Fibroblast of skin of left biceps (primary cell): ENCODE measurements around the gene DCTN5.
"Not testable (repeated sequence)": the region's sequence is repeated elsewhere in the genome, so short reads cannot be mapped to it uniquely, and the experiment has no call there.

Source experiments
- DNase-seq, 2 experiments: peaks; one replicate each; pipeline ENCODE4 v3.0.0-alpha.2; 2013; ENCODE audit warnings: low read depth in 2 of 2

The DCTN5 gene

GRCh38 chr16:23694265-23694643, 53.0 kb downstream of the DCTN5 start:
- no peak for DNase-seq

DNA sequence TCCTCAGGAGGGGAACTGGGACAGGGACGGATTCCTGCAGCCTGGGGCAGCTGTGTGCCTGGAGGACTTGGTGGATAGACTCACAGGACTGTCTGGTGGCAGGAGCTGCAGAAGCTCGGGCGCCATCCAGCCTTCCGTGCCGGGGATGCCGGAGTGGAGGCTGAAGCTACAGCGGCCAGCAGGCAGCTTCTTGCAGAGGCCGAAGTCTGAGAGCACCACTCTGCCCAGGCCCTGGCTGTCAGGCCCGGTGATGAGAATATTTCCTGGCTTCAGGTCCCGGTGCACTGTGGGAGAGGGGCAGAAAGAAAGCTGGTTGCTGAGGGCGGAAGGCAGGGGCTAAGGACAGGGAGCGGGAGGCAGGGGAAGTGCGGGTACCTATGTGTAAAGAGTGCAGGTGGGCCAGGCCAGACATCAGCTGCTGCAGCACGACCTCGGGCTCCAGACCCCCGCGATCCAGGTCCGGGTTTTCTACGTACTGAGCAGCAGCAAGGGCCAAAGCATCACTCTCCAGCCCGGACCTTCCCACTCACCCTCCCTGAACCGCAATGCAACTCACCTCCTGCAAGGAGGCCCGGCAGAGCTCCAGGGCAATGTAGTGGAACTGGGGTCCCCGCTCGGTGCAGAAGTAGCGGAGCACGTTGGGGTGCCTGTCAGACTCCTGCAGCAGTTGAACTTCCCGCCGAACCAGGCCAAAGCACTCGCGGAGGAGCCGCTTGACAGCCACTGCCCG, 53.5 kb downstream of the DCTN5 start:
- no peak for DNase-seq

- no peak for DNase-seq
These were observed 54.5 kb downstream of the DCTN5 start for GRCh38 chr16:23695756-23696155.

GRCh38 chr16:23699100-23699499, 57.8 kb downstream of the DCTN5 start:
- no peak for DNase-seq

DNA sequence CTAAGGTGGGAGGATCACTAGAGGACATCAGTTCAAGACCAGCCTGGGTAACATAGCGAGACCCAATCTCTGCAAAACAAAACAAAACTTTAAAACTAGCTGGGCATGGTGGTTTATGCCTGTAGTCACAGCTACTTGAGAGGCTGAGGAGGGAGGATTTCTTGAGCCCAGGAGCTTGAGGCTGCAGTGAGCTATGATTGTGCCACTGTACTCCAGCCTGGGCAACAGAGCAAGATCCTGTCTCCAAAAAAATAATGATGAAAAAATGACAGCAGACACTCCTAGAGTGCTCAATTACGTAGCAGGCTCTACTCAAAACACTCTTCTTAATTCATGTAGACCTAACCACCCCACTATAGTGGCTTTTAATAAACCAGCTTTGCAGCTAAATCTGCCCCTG, 58.8 kb downstream of the DCTN5 start:
- no peak for DNase-seq

GRCh38 chr16:23700509-23700908, 59.2 kb downstream of the DCTN5 start:
- no peak for DNase-seq

- DNase-seq = no peak
These were observed 59.8 kb downstream of the DCTN5 start for GRCh38 chr16:23701045-23701444.

DNA sequence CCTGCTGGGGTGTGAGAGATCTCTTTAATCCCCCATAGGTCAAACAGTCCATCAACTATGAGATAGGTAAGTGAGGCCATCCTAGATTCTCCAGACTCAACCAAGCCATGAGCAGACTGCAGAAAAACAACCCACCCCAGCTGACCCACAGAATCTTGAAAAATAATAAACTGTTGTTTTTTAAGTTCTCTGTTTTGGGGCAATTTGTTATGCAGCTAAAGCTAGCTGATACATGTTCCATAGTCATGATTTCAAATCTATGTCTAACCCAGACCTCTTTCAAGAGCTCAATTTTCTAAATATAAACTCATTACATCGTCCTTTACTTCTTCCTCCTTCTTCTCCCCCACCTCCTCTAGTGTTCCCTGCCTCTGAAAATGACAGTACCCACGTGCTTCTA, 61.7 kb downstream of the DCTN5 start:
- no peak for DNase-seq

DNA sequence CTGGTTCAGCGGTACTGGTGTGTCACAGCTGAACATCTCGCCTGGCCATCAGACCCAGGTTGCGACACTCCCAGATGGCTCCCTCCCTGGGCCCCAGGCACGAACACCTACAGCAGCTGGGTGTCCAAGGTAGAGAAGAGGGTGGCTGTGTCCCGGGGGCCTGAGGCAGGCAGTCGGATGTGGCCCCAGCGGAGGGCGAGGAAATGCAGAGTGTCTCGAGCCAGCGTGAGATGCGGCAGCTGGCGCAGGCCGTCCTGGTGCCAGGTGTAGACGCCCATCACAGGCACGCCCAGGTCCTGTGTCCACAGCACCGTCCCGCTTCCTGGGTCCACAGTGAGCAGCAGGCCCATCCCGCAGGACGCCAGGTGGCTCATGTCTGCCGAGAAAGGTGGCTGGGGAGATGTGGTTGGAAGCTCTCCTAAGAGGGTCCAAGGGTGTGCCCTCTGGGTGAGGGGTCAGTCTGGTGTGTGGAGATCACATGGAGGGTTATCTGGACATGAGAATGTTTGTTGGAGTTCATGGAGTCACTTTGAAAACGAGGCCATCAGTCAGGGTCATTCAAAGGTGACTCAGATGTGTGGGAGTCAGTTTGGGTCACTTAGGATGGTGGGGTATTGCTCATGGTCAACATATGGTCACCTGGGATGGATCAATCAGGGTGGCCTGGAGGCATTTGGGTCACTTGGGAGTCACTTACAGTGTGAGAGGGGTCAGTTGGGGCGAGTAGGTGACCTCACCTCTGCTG, 63.7 kb downstream of the DCTN5 start:
- DNase-seq = no peak

DNA sequence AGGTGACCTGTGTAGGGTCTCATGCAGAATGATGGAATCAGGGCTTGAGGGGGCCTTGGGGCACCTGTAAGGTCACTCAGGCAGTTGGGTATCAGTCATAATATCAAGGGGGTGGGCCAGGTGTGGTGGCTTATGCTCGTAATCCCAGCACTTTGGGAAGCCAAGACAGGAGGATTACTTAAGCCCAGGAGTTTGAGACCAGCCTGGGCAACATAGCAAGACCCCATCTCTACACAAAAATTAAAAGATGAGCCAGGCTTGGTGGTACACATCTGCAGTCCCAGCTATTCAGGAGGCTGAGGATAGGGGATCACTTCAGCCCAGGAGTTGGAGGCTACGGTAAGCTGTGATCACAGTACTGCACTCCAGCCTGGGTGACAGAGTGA, 64.2 kb downstream of the DCTN5 start:
- no peak for DNase-seq

- no peak for DNase-seq
These were observed 65.2 kb downstream of the DCTN5 start for GRCh38 chr16:23706439-23706838.

GRCh38 chr16:23709536-23709935, 68.3 kb downstream of the DCTN5 start:
- DNase-seq = no peak

DNA sequence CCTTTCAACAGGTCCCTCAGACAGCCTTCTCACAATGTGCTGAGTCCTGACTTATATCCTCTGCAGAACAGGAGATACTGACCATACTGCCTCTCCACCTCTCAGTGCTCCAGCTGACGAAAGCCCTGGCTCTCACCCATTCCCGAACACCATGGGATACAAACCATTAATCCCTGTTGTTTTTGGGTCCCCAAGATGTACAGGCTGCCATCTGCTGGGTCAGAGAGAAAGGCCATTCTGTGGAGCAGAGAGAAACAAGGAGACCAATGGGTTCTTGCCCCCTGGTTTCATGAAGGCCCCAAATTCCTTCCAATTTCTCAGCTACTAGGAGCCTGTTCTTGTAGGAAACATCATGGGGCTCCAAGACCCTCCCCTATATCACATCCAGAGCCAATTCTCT, 68.7 kb downstream of the DCTN5 start:
- DNase-seq = no peak

- DNase-seq = no peak
These were observed 69.2 kb downstream of the DCTN5 start for GRCh38 chr16:23710504-23710903.

GRCh38 chr16:23711785-23712184, 70.5 kb downstream of the DCTN5 start:
- no peak for DNase-seq

DNA sequence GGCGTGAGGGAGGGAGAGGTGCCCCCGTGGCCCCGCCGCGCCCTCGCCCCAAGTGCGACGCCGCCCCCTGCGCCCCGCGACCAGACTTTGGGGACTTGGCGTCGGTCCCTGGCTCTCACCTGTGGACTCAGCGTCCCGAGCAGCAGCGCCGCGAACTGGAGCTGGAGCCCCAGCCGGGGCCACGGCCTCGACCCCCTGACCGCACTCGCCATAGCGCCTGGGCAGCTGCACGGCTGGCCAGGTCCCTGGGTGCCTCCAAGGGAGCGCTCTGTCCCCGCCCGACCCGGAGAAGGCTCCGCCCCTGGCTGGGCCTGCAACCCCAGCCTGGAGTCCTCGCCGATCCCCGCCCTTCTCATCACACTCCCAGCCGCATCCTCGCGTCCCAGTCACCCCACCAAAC, 71.7 kb downstream of the DCTN5 start, which contains the start of gene ERN2:
Gene ERN2 (minus strand): TSS at position 247 of the 400 bp plus-strand sequence. CDS start 35 bp downstream, at position 212.
- no peak for DNase-seq

DNA sequence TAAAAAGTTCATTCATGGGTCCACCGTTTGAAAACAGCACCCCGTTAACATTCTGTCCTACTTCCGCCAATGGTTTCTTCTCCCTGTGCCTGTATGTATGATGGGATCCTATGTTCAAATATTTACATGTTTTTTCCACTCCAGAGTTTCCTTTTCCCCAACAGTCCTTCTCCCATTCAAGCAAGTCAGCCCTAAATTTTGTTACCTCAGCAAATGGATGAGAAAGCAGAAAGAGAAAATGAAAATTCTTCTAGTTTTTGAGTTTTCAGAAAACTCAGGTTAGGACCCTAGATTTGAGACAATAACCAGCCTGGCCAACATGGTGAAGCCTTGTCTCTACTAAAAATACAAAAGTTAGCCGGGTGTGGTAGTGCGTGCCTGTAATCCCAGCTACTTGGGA, 75.2 kb downstream of the DCTN5 start:
- DNase-seq = no peak

DNA sequence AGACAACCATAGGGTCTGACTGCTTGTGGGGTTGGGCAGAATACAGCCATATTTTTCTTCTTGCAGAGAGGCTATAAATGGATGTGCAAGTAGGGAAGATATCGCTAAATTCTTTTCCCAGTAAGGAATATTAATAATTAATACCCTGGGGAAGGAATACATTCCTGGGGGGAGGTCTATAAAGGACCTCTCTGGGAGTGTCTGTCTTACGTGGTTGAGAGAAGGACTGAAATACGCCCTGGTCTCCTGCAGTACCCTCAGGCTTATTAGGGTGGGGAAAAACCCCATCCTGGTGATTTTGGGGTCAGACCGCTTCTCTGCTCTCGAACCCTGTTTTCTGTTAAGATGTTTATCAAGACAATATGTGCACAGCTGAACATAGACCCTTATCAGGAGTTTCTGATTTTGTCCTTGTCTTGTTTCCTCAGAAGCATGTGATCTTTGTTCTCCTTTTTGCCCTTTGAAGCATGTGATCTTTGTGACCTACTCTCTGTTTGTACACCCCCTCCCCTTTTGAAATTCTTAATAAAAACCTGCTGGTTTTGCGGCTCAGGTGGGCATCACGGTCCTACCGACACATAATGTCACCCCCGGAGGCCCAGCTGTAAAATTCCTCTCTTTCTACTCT, 81.5 kb downstream of the DCTN5 start:
- not testable (repeated sequence) for DNase-seq

DNA sequence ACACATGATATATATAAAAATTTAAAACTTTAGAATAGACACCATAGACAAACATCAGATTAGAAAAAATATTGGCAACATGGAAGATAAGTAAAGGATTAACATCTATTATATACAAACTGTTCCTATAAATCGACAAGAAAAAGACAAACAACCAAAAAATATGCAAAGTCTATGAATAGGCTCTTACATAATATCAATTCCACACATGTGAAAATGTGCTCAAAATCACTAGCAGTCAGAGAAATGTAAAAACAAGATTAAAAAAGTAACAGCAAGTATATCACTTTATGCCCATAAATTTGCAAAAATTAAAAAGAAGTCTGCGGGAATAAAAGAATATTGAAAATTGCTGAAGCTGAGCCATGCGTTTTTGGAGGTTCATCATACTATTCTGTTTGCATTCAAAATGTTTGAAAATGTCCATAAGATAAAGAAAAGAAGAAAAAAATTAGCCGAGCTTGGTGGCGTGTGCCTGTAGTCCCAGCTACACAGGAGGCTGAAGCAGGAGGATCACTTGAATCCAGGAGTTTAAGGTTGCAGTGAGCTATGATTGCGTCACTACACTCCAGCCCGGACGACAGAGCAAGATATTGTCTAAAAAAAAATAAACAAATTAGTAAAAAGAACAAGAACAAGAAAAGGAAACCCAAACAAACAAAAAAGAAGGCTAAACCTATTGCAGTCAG, 83.0 kb downstream of the DCTN5 start:
- DNase-seq = no peak

- DNase-seq = no peak
These were observed 83.5 kb downstream of the DCTN5 start for GRCh38 chr16:23724785-23725131.

DNA sequence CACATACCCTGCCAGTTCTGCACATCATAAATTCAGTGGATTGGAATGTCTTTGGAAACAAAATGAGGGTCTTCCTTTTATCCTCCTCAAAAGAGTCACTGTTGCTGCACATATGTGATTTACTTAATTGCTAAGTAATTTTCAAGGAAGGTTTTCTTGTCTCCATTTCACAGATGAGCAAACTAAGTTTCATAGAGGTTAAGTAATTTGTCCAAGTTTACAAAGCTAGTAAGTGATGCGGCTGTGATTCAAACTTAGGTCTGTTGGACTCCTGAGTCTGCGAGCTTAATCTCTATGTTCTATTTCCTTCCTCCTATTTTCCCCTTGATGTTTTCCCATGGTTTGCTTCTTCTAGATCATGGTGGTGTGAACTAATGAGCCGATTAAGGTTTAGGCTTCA, 85.4 kb downstream of the DCTN5 start:
- DNase-seq = no peak
